ENCODE results near the gene SUN1. TPM values are rescaled to one million over a fixed set of nuclear protein-coding genes. Genes with fewer than 3 reads are reported as not detected.

Gene SUN1
- total RNA-seq, 4 donors from 2014 or later = 113 to 259 (median 192) TPM

DNA sequence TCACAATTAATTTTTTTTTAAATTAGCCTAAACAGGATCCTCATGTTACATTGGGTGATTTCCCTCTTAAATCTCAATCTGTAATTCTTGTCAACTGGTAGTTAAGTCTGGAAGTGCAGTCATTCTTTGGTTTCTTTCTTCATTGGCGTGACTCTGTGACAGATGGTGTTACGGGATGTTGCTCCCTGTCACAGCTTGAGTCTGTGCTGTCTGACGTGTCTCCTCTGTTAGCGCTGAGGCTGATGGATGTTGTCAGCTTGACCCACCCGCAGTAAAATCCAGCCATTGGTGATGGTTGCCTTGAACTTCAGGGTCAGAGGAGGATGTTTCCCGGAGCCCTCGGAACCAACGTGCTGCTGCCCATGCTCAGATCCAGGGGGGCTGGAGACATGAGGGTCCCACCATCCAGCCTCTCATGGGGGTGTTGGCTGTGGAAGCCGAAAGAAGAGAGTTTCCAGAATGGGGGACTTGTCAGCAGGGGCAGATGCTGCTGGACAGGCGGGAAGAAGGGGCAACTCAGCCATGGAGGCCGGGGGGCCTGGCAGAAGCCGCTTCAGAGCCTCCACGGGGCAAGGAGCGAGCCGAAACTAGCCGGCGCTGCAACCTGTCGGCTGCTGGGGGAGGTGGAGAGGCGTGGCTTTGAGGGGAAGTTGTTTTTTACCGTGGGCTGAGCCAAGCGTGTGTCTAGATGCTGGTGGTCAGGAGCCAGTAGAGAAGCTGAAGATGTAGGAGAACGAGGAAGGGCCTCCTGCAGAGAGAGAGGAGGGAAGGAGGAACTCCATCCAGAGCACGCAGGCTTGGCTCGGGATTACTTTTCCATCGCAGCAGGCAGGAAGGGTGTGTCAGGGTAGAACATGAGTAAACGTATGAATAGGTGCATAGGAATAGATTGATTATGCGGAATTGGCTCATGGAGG is 3.5 kb downstream of the SUN1 start:
- H3K4me3 ChIP-seq = no peak overlapping the region
- H3K9me3 ChIP-seq = no peaks in the 10 kb centered on the region
- H3K4me1 ChIP-seq = peaks cover 0 to 40% (median 6%) of the 10 kb centered on the region in 4 donors
- peak overlapping the region in 2 of 4 donors; percentile 58 to 65 for H3K27ac ChIP-seq
- no peaks in the 10 kb centered on the region for H3K27me3 ChIP-seq
- DNase-seq = no peak
- H3K36me3 ChIP-seq = peaks cover 0 to 22% (median 0%) of the 10 kb centered on the region in 3 donors
- TF ChIP-seq, protein P1, sequence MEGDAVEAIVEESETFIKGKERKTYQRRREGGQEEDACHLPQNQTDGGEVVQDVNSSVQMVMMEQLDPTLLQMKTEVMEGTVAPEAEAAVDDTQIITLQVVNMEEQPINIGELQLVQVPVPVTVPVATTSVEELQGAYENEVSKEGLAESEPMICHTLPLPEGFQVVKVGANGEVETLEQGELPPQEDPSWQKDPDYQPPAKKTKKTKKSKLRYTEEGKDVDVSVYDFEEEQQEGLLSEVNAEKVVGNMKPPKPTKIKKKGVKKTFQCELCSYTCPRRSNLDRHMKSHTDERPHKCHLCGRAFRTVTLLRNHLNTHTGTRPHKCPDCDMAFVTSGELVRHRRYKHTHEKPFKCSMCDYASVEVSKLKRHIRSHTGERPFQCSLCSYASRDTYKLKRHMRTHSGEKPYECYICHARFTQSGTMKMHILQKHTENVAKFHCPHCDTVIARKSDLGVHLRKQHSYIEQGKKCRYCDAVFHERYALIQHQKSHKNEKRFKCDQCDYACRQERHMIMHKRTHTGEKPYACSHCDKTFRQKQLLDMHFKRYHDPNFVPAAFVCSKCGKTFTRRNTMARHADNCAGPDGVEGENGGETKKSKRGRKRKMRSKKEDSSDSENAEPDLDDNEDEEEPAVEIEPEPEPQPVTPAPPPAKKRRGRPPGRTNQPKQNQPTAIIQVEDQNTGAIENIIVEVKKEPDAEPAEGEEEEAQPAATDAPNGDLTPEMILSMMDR (IDR thresholded peaks at IDR 0.05) = no peak
- TF ChIP-seq POLR2A (IDR thresholded peaks at IDR 0.05) = no peak

DNA sequence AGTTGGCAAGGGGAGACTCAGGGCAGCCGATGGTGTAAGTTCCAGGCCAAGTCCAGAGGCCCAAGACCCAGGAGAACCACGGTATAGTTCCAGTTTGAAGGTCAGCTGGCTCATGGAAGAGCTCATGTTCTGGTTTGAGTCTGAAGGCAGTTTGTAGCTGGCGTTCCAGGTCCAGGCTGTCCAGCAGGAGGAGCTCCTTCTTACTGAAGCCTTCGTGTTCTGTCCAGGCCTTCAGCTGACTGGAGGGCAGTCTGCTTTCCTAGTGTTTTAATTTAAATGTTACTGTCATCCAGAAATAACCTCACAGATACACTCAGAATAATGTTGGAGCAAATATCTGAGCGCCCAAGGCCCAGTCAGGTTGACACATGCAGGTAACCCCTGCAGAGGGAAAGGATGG is 4.2 kb downstream of the SUN1 start:
- peaks cover 0 to 25% (median 0%) of the 10 kb centered on the region in 3 donors for H3K36me3 ChIP-seq
- H3K9me3 ChIP-seq = no peaks in the 10 kb centered on the region
- no peak for DNase-seq
- H3K4me1 ChIP-seq = peaks cover 0 to 33% (median 5%) of the 10 kb centered on the region in 4 donors
- no peaks in the 10 kb centered on the region for H3K27me3 ChIP-seq
- no peak overlapping the region for H3K4me3 ChIP-seq
- TF ChIP-seq, protein P1 (IDR thresholded peaks at IDR 0.05) = peak in 4 of 6 experiments; percentile 9 to 49 (median 43)
- TF ChIP-seq POLR2A (IDR thresholded peaks at IDR 0.05) = no peak
- H3K27ac ChIP-seq = peak overlapping the region in 2 of 4 donors; percentile 58 to 65

DNA sequence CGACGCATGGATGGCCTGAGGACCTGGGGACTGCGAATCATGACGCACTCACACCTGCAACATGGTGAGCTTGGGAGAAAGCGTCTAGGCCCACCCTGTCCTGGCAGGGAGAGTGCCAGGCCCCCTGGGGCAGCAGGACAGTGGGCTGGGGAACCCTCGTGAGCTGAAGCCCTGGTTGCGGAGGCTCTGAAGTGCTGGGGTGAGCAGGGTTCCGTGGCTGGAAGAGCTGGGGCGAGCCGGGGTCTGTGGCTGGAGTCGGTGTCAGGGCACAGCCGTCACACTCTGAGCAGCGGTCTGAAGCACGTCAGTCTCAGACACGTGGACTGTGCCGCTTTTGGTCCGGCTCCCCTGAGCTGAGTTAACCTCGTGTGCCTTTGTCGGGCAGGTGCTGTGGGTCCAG is 4.7 kb downstream of the SUN1 start:
- Histone ChIP-seq H3K4me1 (peaks cover 0 to 29% (median 3%) of the 10 kb centered on the region in 4 donors), H3K36me3 (peaks cover 0 to 31% (median 0%) of the 10 kb centered on the region in 3 donors), H3K4me3 (no peak overlapping the region), H3K27me3 (no peaks in the 10 kb centered on the region), H3K9me3 (no peaks in the 10 kb centered on the region), H3K27ac (peak overlapping the region in 2 of 4 donors; percentile 58 to 65)
- TF ChIP-seq, protein P1 (IDR thresholded peaks at IDR 0.05) = no peak
- TF ChIP-seq POLR2A (IDR thresholded peaks at IDR 0.05) = no peak
- DNase-seq = no peak

DNA sequence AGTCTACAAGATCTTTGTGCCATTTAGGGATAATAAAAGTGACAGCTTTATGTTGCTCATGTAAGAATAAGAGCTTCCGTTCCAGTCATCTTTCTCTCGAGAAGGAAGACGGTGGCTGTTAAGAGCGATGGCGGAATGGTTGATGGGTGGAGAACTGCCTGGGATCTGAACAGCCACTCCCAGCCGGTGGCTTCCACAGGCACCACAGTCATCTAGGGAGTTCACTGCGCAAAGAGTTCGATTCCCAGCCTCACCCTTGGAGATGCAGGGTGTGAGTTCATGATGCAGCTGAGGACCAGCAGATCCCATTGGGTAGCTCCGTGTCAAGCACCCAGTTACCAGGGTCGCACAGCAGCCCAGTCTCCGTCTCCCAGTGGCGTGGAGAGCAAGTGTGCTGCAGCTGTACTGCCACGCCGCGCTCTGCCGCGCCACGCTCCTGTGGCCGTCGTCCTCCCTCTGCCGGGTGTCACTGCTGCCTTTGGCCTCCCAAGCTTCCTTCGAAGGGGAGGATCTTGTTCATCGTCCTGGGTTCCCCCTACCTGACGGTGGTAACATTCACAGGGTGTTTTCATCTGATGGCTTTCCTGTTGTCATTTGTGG is 7.8 kb downstream of the SUN1 start:
- Histone ChIP-seq H3K27ac (no peak overlapping the region), H3K36me3 (peaks cover 0 to 62% (median 0%) of the 10 kb centered on the region in 3 donors), H3K27me3 (no peaks in the 10 kb centered on the region), H3K4me3 (no peak overlapping the region), H3K9me3 (no peaks in the 10 kb centered on the region), H3K4me1 (peaks cover 0 to 24% (median 0%) of the 10 kb centered on the region in 4 donors)
- DNase-seq = no peak
- TF ChIP-seq, protein P1 (IDR thresholded peaks at IDR 0.05) = no peak
- no peak for TF ChIP-seq POLR2A (IDR thresholded peaks at IDR 0.05)

DNA sequence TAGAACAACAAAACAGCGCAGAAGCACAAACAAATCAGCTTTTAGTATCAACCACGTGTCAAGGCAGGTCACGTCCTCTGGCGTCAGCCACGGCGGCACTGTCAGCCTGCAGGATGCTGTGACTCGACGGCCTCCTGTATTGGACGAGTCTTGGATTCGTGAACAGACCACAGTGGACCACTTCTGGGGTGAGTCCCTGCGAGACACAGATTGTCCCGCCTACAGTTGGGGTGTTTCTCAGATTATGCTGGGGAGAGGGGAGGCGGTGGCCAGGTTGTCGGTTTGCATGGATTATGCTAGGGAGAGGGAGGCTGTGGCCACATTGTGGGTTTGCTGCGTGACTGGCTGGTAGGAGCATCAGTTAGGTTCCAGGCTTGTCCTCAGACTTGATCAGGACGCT is 9.7 kb downstream of the SUN1 start:
- no peaks in the 10 kb centered on the region for H3K9me3 ChIP-seq
- peaks cover 0 to 67% (median 0%) of the 10 kb centered on the region in 3 donors for H3K36me3 ChIP-seq
- no peak overlapping the region for H3K4me3 ChIP-seq
- H3K27me3 ChIP-seq = no peaks in the 10 kb centered on the region
- peak overlapping the region in 3 of 4 donors; percentile 18 to 71 (median 55) for H3K27ac ChIP-seq
- no peak for DNase-seq
- H3K4me1 ChIP-seq = peaks cover 0 to 10% (median 0%) of the 10 kb centered on the region in 4 donors
- TF ChIP-seq, protein P1 (IDR thresholded peaks at IDR 0.05) = no peak
- TF ChIP-seq POLR2A (IDR thresholded peaks at IDR 0.05) = no peak
